Coronary artery (tissue), 2 donors: Measurements from ENCODE around the gene JMJD8.
A peak's percentile ranks its signal among the peaks of the same experiment; 100 is the strongest.

Experiments used
- DNase-seq: peaks from one replicate; pipeline ENCODE4 v3.0.0-alpha.2; 2017; ENCODE audit warnings: low spot score
- H3K27ac ChIP-seq, 2 donors: fragments of 200-600 bp; sonication (generic); one replicate each; pipeline ENCODE4 v1.5.1; 2016 to 2019
- H3K4me3 ChIP-seq: fragments of 200-600 bp; sonication (generic); 2 replicates; pipeline ENCODE4 v1.5.1; 2016; ENCODE audit warnings: mild to moderate bottlenecking, moderate library complexity
- CTCF ChIP-seq: fragments of 200-600 bp; sonication (generic); IDR thresholded peaks from one replicate; pipeline ENCODE4 v1.5.1; 2019; ENCODE audit warnings: antibody characterized with exemption

The JMJD8 gene

DNA sequence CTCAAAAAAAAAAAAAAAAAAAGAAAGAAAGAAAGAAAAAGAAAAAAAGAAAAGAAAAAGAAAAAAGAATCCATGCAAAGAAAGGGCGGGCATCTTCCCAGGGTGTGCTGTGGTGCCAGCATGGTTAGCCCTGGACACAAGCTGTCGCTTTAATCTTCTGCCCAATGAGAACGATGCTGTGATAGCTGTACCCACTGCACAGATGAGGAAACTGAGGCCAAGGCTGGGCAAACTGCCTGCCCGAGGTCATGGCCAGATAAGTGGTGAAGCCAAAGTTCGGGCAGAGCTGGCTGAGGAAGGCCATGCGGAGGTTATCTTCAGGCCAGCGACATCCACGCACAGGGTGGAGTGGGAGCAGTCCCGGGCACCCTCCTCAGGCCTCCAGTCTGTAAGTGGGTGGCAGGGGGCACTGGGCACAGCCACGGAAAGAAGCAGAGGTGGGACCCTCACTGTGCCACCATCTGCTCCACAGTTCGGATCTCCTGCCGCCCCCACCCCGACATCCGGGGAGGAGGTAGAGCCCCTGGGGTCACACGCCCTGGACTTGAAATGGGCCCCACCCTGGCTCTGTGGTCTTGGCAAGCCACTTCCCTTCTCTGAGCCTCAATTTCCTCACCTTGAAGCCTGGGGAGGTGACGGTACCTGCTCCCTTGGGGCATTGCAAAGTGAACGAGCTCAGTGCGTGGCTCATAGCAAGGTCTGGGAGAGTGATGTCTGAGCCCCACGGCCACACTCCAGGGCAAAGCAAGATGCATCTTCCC, 15.0 kb upstream of the JMJD8 start:
- Histone ChIP-seq H3K27ac (no peak overlapping the region), H3K4me3 (no peak overlapping the region)
- no peak for DNase-seq
- TF ChIP-seq CTCF: no peak

- Histone ChIP-seq H3K4me3 (peak overlapping the region; percentile 52), H3K27ac (no peak overlapping the region)
- DNase-seq: no peak
These were observed 11.4 kb upstream of the JMJD8 start for GRCh38 chr16:695355-696089.

DNA sequence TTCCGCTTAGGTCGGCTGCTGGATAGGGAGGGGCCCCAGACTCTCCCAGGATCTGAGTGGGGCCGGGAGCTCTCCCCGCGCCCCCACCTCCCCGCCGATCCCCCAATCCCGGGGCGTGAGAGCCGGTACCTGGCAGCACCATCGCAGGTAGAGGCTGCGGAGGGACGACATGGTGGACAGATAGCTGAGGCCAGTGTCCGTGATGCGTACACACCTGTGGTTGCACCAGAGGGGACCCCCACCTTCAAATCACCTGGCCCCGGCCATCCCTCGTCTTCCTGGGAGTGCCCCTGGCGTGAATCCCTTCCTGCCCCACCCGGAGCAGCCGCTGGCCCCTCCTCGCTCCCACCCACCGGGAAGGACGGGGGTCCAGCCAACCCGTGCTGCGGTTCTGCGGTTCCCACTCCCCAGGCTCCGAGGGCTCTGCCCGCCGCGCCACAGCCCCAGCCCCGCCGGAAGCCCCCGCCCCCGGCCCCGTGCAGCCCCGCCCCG, 10.8 kb upstream of the JMJD8 start:
- no peak for TF ChIP-seq CTCF
- Histone ChIP-seq H3K4me3 (peak overlapping the region; percentile 52), H3K27ac (no peak overlapping the region)
- DNase-seq: no peak

More at GRCh38 chr16:695355-696089, 11.4 kb upstream of the JMJD8 start:
- no peak for TF ChIP-seq CTCF

DNA sequence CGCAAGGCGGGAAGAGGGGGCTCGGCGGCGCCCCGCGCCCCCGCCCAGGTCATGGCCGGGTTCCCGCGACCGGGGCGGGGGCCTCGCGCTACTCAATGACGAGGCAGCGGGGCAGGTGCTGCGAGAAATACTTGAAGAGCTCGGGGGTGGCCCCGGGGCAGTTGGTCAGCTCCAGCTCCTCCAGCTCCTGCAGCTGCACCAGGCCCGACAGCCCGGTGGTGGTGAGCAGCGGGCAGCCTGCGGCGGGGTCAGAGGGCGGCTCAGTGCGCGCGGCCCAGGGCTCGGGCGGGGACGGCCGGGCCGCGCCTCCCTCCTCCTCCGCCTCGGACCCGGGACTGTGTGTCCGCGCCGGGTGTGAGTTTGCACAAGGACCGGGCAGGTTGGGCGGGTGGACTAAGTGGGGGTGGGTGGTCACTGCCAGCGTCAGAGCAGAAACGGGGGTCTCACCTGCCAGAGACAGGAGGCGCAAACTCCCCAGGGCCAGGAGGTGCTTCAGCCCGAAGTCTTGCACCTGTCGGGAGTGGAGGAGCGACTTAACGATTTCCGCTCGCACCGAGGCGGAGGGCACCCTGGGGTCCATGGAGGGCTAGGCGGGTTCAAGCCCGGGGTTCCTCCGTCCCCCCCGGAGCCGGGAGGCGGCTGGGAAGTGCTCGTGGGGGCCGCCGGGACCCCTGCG, 10.2 kb upstream of the JMJD8 start:
- no peak for DNase-seq
- H3K4me3 ChIP-seq: peak overlapping the region; percentile 52
- no peak overlapping the region for H3K27ac ChIP-seq
- TF ChIP-seq CTCF: no peak

- Histone ChIP-seq H3K4me3 (peak overlapping the region; percentile 52), H3K27ac (no peak overlapping the region)
- no peak for TF ChIP-seq CTCF
- no peak for DNase-seq
These were observed 9.6 kb upstream of the JMJD8 start for GRCh38 chr16:693766-694165.

DNA sequence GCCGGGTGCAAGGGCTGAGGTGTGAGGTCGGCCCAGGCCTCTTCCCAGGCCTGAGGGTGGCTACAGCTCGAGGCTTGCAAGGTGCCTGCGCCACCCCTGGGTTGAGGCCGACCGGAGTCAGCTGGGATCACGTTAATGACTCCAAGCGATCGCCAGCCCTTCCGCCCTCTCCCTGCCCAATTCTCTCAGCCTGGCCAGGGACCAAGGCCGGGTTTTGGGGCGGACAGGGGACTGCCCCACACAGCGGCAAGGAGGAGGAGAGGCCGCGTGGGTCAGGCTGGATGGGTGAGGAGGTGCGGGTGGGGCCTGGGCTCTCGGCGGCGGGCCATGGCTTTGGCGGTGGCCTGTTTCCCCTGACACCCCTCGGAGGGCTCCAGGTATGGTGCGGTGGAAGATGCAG, 9.2 kb upstream of the JMJD8 start:
- Histone ChIP-seq H3K27ac (no peak overlapping the region), H3K4me3 (no peak overlapping the region)
- no peak for TF ChIP-seq CTCF
- no peak for DNase-seq
